RWPE2 (cell line): ENCODE results near the gene GATA5.

Experiments
- ATAC-seq: fragments of 200-7000 bp; cut with Tn5 transposase; 3 replicates; pipeline ENCODE4 v1.9.1; 2021; ENCODE audit warnings: low read depth
- DNase-seq: peaks from one replicate; pipeline ENCODE4 v3.0.0-alpha.2; 2020; ENCODE audit warnings: low spot score
- H3K27ac ChIP-seq: fragments of 450-650 bp; 2 replicates; pipeline ENCODE4 v1.5.1; 2017; ENCODE audit warnings: mild to moderate bottlenecking; ENCODE audit not compliant: poor library complexity, severe bottlenecking
- H3K27me3 ChIP-seq: fragments of 250-450 bp; sonication (Bioruptor Pico); 2 replicates; pipeline ENCODE4 v1.5.1; 2021; ENCODE audit warnings: mild to moderate bottlenecking, moderate library complexity; ENCODE audit not compliant: insufficient read depth, poor library complexity, severe bottlenecking
- H3K36me3 ChIP-seq: fragments of 250-450 bp; sonication (Bioruptor Pico); 2 replicates; pipeline ENCODE4 v1.5.1; 2020; ENCODE audit warnings: low read depth, mild to moderate bottlenecking, moderate library complexity
- H3K4me1 ChIP-seq: fragments of 250-450 bp; sonication (Bioruptor Pico); 2 replicates; pipeline ENCODE4 v1.5.1; 2021; ENCODE audit warnings: mild to moderate bottlenecking, moderate library complexity; ENCODE audit not compliant: insufficient read depth, poor library complexity, severe bottlenecking
- H3K4me3 ChIP-seq: fragments of 250-450 bp; sonication (Bioruptor Pico); 2 replicates; pipeline ENCODE4 v1.5.1; 2021; ENCODE audit warnings: mild to moderate bottlenecking, moderate library complexity; ENCODE audit not compliant: severe bottlenecking
- H3K9me3 ChIP-seq: fragments of 250-450 bp; sonication (Bioruptor Pico); 2 replicates; pipeline ENCODE4 v1.5.1; 2021; ENCODE audit warnings: mild to moderate bottlenecking, moderate library complexity; ENCODE audit not compliant: severe bottlenecking
- CTCF ChIP-seq: fragments of 450-650 bp; IDR thresholded peaks from one replicate; pipeline ENCODE4 v1.5.1; 2017; ENCODE audit warnings: mild to moderate bottlenecking, moderate library complexity; ENCODE audit not compliant: poor library complexity, severe bottlenecking

The GATA5 gene

GRCh38 chr20:62474604-62475026 lies 1.2 kb downstream of the GATA5 start:
- Histone ChIP-seq H3K27me3 (peaks cover 90% of the 10 kb centered on the region), H3K36me3 (no peaks in the 10 kb centered on the region), H3K4me3 (no peak overlapping the region), H3K4me1 (no peaks in the 10 kb centered on the region), H3K27ac (no peak overlapping the region), H3K9me3 (no peaks in the 10 kb centered on the region)
- ATAC-seq (no peak), DNase-seq (no peak)
- no peak for TF ChIP-seq CTCF

GRCh38 chr20:62473717-62474603 lies 1.8 kb downstream of the GATA5 start:
- H3K9me3 ChIP-seq = no peaks in the 10 kb centered on the region
- H3K27me3 ChIP-seq = peaks cover 90% of the 10 kb centered on the region
- no peak for TF ChIP-seq CTCF
- H3K36me3 ChIP-seq = no peaks in the 10 kb centered on the region
- DNase-seq (peak; percentile 83), ATAC-seq (no peak)
- H3K27ac ChIP-seq = no peak overlapping the region
- no peak overlapping the region for H3K4me3 ChIP-seq
- H3K4me1 ChIP-seq = no peaks in the 10 kb centered on the region

- ATAC-seq (no peak), DNase-seq (peak; percentile 86)
- TF ChIP-seq CTCF = no peak
- H3K27ac ChIP-seq = no peak overlapping the region
- H3K9me3 ChIP-seq = no peaks in the 10 kb centered on the region
- no peaks in the 10 kb centered on the region for H3K36me3 ChIP-seq
- peaks cover 90% of the 10 kb centered on the region for H3K27me3 ChIP-seq
- H3K4me3 ChIP-seq = no peak overlapping the region
- no peaks in the 10 kb centered on the region for H3K4me1 ChIP-seq
These were observed 2.7 kb downstream of the GATA5 start for GRCh38 chr20:62472941-62473585.

- ATAC-seq = no peak
- H3K4me1 ChIP-seq = no peaks in the 10 kb centered on the region
- peak; percentile 80 for DNase-seq
- no peak overlapping the region for H3K4me3 ChIP-seq
- H3K36me3 ChIP-seq = no peaks in the 10 kb centered on the region
- no peak overlapping the region for H3K27ac ChIP-seq
- TF ChIP-seq CTCF = no peak
- H3K9me3 ChIP-seq = no peaks in the 10 kb centered on the region
- H3K27me3 ChIP-seq = peaks cover 86% of the 10 kb centered on the region
These were observed 3.5 kb downstream of the GATA5 start for GRCh38 chr20:62472138-62472940.
